IMR-90 (cell line): ENCODE measurements around the gene TDRD3. TPM values are rescaled to one million over a fixed set of nuclear protein-coding genes. Genes with fewer than 3 reads are reported as not detected.

Experiments
- ATAC-seq: fragments of 200-7000 bp; cut with Tn5 transposase; 2 replicates; pipeline ENCODE4 v1.9.1; 2020; ENCODE audit warnings: low read depth, mild to moderate bottlenecking, moderate library complexity
- BruUV-seq: library from RNA; stranded (reverse); fragments of 400-500 nt; replicated peaks from 2 replicates; lab custom pipeline; 2021; lab: Mats Ljungman, UMichigan
- CTCF ChIA-PET: fragments of 300-600 bp; formaldehyde crosslinking; extraction: SDS; loops from one replicate; lab custom pipeline; 2021; ENCODE audit warnings: antibody characterized with exemption; lab: Yijun Ruan, JAX
- POLR2A ChIA-PET: fragments of 300-600 bp; sonication (Branson Sonifier 250); formaldehyde crosslinking; loops from one replicate; lab custom pipeline; 2022; ENCODE audit warnings: antibody characterized with exemption; ENCODE audit not compliant: unreplicated experiment; lab: Charles Lee
- DNase-seq: peaks from one replicate; pipeline ENCODE4 v3.0.0; 2013
- H2AFZ ChIP-seq: replicated peaks from 2 replicates; pipeline ENCODE3; 2013; ENCODE audit warnings: low read length, mild to moderate bottlenecking; ENCODE audit not compliant: poor library complexity
- H2AK5ac ChIP-seq: 2 replicates; pipeline ENCODE4 v1.6.1; 2013; ENCODE audit warnings: low read depth, low read length, inconsistent platforms
- H2AK9ac ChIP-seq: replicated peaks from 2 replicates; pipeline ENCODE3; 2013; ENCODE audit warnings: mild to moderate bottlenecking, low read depth, low read length, moderate library complexity; ENCODE audit not compliant: poor library complexity
- H2BK120ac ChIP-seq: 2 replicates; pipeline ENCODE4 v1.6.1; 2013; ENCODE audit warnings: low read depth, low read length, inconsistent platforms
- H2BK15ac ChIP-seq: 3 replicates; pipeline ENCODE4 v1.6.1; 2013; ENCODE audit warnings: low read depth, low read length, inconsistent platforms
- H2BK20ac ChIP-seq: 2 replicates; pipeline ENCODE4 v1.6.1; 2013; ENCODE audit warnings: low read depth, mild to moderate bottlenecking, inconsistent platforms, low read length, moderate library complexity
- H2BK5ac ChIP-seq: 2 replicates; pipeline ENCODE4 v1.6.1; 2013; ENCODE audit warnings: mild to moderate bottlenecking, low read depth, low read length, inconsistent platforms; ENCODE audit not compliant: poor library complexity, severe bottlenecking
- H3K14ac ChIP-seq: replicated peaks from 2 replicates; pipeline ENCODE4 v1.6.1; 2013; ENCODE audit warnings: low read depth, low read length, inconsistent platforms
- H3K18ac ChIP-seq: 2 replicates; pipeline ENCODE4 v1.6.1; 2013; ENCODE audit warnings: low read depth, low read length, control low read depth
- H3K23ac ChIP-seq: 2 replicates; pipeline ENCODE4 v1.6.1; 2013; ENCODE audit warnings: low read depth, low read length, inconsistent platforms
- H3K27ac ChIP-seq: 2 replicates; pipeline ENCODE4 v1.5.1; 2013; ENCODE audit warnings: mild to moderate bottlenecking, control low read depth, low read length; ENCODE audit not compliant: insufficient read depth
- H3K27me3 ChIP-seq: 2 replicates; pipeline ENCODE4 v1.6.1; 2013; ENCODE audit warnings: low read length; ENCODE audit not compliant: control insufficient read depth, insufficient read depth
- H3K36me3 ChIP-seq: 2 replicates; pipeline ENCODE4 v1.6.1; 2013; ENCODE audit warnings: low read length, mixed read lengths; ENCODE audit not compliant: control insufficient read depth, insufficient read depth
- H3K4ac ChIP-seq: 2 replicates; pipeline ENCODE4 v1.6.1; 2013; ENCODE audit warnings: low read depth, low read length, inconsistent platforms
- H3K4me1 ChIP-seq: 2 replicates; pipeline ENCODE4 v1.6.1; 2013; ENCODE audit warnings: low read length, mixed read lengths; ENCODE audit not compliant: control insufficient read depth, insufficient read depth
- H3K4me2 ChIP-seq: 2 replicates; pipeline ENCODE4 v1.6.1; 2013; ENCODE audit warnings: low read depth, mild to moderate bottlenecking, control low read depth, low read length, moderate library complexity
- H3K4me3 ChIP-seq: 2 replicates; pipeline ENCODE4 v1.5.1; 2013; ENCODE audit warnings: low read depth, mild to moderate bottlenecking, control low read depth, low read length, moderate library complexity; ENCODE audit not compliant: insufficient read depth
- H3K56ac ChIP-seq: 2 replicates; pipeline ENCODE4 v1.6.1; 2013; ENCODE audit warnings: low read length, inconsistent platforms; ENCODE audit not compliant: insufficient read depth; ENCODE audit errors: extremely low read depth
- H3K79me1 ChIP-seq, 2 experiments: 2 replicates each; pipeline ENCODE4 v1.6.1; 2013; ENCODE audit warnings: low read length in 2 of 2, inconsistent platforms in 1 of 2, low read depth in 1 of 2
- H3K9ac ChIP-seq: 2 replicates; pipeline ENCODE4 v1.6.1; 2013; ENCODE audit warnings: low read depth, low read length, control low read depth
- H3K9me1 ChIP-seq: 2 replicates; pipeline ENCODE4 v1.6.1; 2013; ENCODE audit warnings: low read length, inconsistent platforms; ENCODE audit not compliant: insufficient read depth
- H3K9me3 ChIP-seq: 2 replicates; pipeline ENCODE4 v1.6.1; 2013; ENCODE audit warnings: low read length; ENCODE audit not compliant: control insufficient read depth, insufficient read depth
- H4K20me1 ChIP-seq: 2 replicates; pipeline ENCODE4 v1.6.1; 2013; ENCODE audit warnings: low read length, inconsistent platforms; ENCODE audit not compliant: insufficient read depth
- H4K5ac ChIP-seq: 2 replicates; pipeline ENCODE4 v1.6.1; 2013; ENCODE audit warnings: mild to moderate bottlenecking, low read depth, low read length, control low read depth
- H4K8ac ChIP-seq, 2 experiments: 2 replicates each; pipeline ENCODE4 v1.6.1; 2013; ENCODE audit warnings: low read depth in 2 of 2, low read length in 2 of 2, control low read depth in 1 of 2, inconsistent platforms in 1 of 2
- H4K91ac ChIP-seq: 2 replicates; pipeline ENCODE4 v1.6.1; 2013; ENCODE audit warnings: low read depth, low read length, inconsistent platforms; ENCODE audit not compliant: insufficient read depth
- BHLHE40 ChIP-seq: fragments of 150-350 bp; IDR thresholded peaks from 2 replicates; pipeline ENCODE4 v1.6.1; 2016; ENCODE audit warnings: mild to moderate bottlenecking, low read depth, low read length
- CEBPB ChIP-seq: IDR thresholded peaks from 2 replicates; pipeline ENCODE4 v1.6.1; 2012; ENCODE audit warnings: low read depth, low read length, improper control_type of control experiment
- CHD1 ChIP-seq: IDR thresholded peaks from 2 replicates; pipeline ENCODE4 v1.6.1; 2012; ENCODE audit warnings: low read depth, low read length, improper control_type of control experiment
- ELK1 ChIP-seq: fragments of 150-350 bp; IDR thresholded peaks from 2 replicates; pipeline ENCODE4 v1.6.1; 2016; ENCODE audit warnings: low read depth, mild to moderate bottlenecking, low read length, moderate library complexity, borderline replicate concordance
- FOS ChIP-seq: fragments of 150-350 bp; IDR thresholded peaks from 2 replicates; pipeline ENCODE4 v1.6.1; 2016; ENCODE audit warnings: low read depth, low read length
- MAFK ChIP-seq: IDR thresholded peaks from 2 replicates; pipeline ENCODE4 v1.6.1; 2012; ENCODE audit warnings: low read depth, low read length, improper control_type of control experiment
- MAZ ChIP-seq: IDR thresholded peaks from 2 replicates; pipeline ENCODE4 v1.6.1; 2012; ENCODE audit warnings: low read depth, mild to moderate bottlenecking, low read length, improper control_type of control experiment, moderate library complexity, borderline replicate concordance
- MXI1 ChIP-seq: IDR thresholded peaks from 2 replicates; pipeline ENCODE4 v1.6.1; 2012; ENCODE audit warnings: low read depth, mild to moderate bottlenecking, low read length, moderate library complexity, borderline replicate concordance
- NFE2L2 ChIP-seq: fragments of 150-350 bp; IDR thresholded peaks from 2 replicates; pipeline ENCODE4 v1.6.1; 2016; ENCODE audit warnings: low read depth, mild to moderate bottlenecking, low read length
- RAD21 ChIP-seq: IDR thresholded peaks from 2 replicates; pipeline ENCODE4 v1.6.1; 2012; ENCODE audit warnings: low read length, improper control_type of control experiment
- RCOR1 ChIP-seq: IDR thresholded peaks from 2 replicates; pipeline ENCODE4 v1.6.1; 2012; ENCODE audit warnings: mild to moderate bottlenecking, low read length, improper control_type of control experiment; ENCODE audit not compliant: insufficient replicate concordance
- RFX5 ChIP-seq: IDR thresholded peaks from 2 replicates; pipeline ENCODE4 v1.8.0; 2012; ENCODE audit warnings: low read depth, mild to moderate bottlenecking, low read length, moderate library complexity
- SMC3 ChIP-seq: fragments of 150-350 bp; IDR thresholded peaks from 2 replicates; pipeline ENCODE4 v1.6.1; 2016; ENCODE audit warnings: low read depth, mild to moderate bottlenecking, antibody characterized with exemption, low read length, moderate library complexity
- WGBS, 2 experiments: methylation state at CpG; one replicate each; pipeline versions ENCODE4 v1.1.5 to v1.1.7; 2013; ENCODE audit warnings: missing lambda C conversion rate in 2 of 2; ENCODE audit not compliant: insufficient read length in 1 of 2; ENCODE audit errors: extremely low coverage in 2 of 2; 5-methylcytosine and 5-hydroxymethylcytosine counted together
- dilution Hi-C: fragments of 300-500 bp; cut with HindIII; formaldehyde crosslinking; loops from one replicate; pipeline ENCODE4 v1.14.3; 2018; ENCODE audit warnings: low sequenced_read_pairs; ENCODE audit not compliant: unreplicated experiment
- in situ Hi-C: fragments of 300-500 bp; cut with MboI; formaldehyde crosslinking; loops from 3 replicates; pipeline ENCODE4 v1.14.3; 2019; ENCODE audit warnings: low sequenced_read_pairs, inconsistent platforms, mixed read lengths
- intact Hi-C: fragments of 100-400 bp; cut with micrococcal nuclease; formaldehyde crosslinking; loops from 2 replicates; pipeline ENCODE4 v1.10.0; 2022
- polyA plus RNA-seq, 3 experiments: library from polyadenylated mRNA; depleted of rRNA; stranded (reverse); fragments of >200 nt; gene quantifications; 2 replicates each; pipeline ENCODE4 v1.2.3, GENCODE V29; 2012; ENCODE audit warnings: low replicate concordance in 1 of 3
- total RNA-seq: library from RNA; depleted of rRNA; stranded (reverse); fragments of >200 nt; gene quantifications from 2 replicates; pipeline ENCODE4 v1.2.3, GENCODE V29; 2012

TDRD3 gene
- total and polyA plus RNA-seq, 2 of the 4 experiments (the other 2 are of a cell fraction): 3.9 to 12.0 TPM

- no TSS peak for BruUV-seq
- H3K36me3 ChIP-seq: no peaks in the 10 kb centered on the region
- ATAC-seq (no peak), DNase-seq (no peak)
- 33% methylated on average over 1 of the region's 4 CpGs; no CpG with 5 or more reads in 1 of the 2 experiments for WGBS, 2 experiments
- no peaks in the 10 kb centered on the region for H3K4me1 ChIP-seq
- POLR2A ChIA-PET: no interaction called here
- no peak overlapping the region for H3K18ac ChIP-seq
- H3K9me1 ChIP-seq: no peaks in the 10 kb centered on the region
- H2AK9ac ChIP-seq: no peak overlapping the region
- H3K27me3 ChIP-seq: peaks cover 7% of the 10 kb centered on the region; the same call in 1 of the 2 replicates
- TF ChIP-seq MXI1: no peak
- no peak for TF ChIP-seq RFX5
- no peak for TF ChIP-seq ELK1
- TF ChIP-seq RAD21: no peak
- TF ChIP-seq CHD1: no peak
- no peak for TF ChIP-seq MAZ
- no peak for TF ChIP-seq BHLHE40
- TF ChIP-seq CEBPB: no peak
- no peak for TF ChIP-seq FOS
- no peak for TF ChIP-seq SMC3
- TF ChIP-seq NFE2L2: no peak
- TF ChIP-seq MAFK: no peak
- TF ChIP-seq RCOR1: no peak
- H3K4ac ChIP-seq: no peak overlapping the region
- intact Hi-C loops (no loop called here), in situ Hi-C loops (no loop called here), dilution Hi-C loops (no loop called here)
- no peaks in the 10 kb centered on the region for H3K9me3 ChIP-seq
- no peak overlapping the region for H2AFZ ChIP-seq
- no peaks in the 10 kb centered on the region for H3K79me1 ChIP-seq
- H3K4me2 ChIP-seq: no peak overlapping the region
- H3K56ac ChIP-seq: no peak overlapping the region
- no peak overlapping the region for H4K91ac ChIP-seq
- H4K8ac ChIP-seq: no peak overlapping the region
- no peak overlapping the region for H2BK20ac ChIP-seq
- no peak overlapping the region for H2BK15ac ChIP-seq
- no peak overlapping the region for H2AK5ac ChIP-seq
- H3K14ac ChIP-seq: no peak overlapping the region
- no peak overlapping the region for H2BK5ac ChIP-seq
- H3K23ac ChIP-seq: no peak overlapping the region
- no peak overlapping the region for H3K4me3 ChIP-seq
- CTCF ChIA-PET: no interaction called here
- H4K20me1 ChIP-seq: no peaks in the 10 kb centered on the region
- H4K5ac ChIP-seq: no peak overlapping the region
- H3K27ac ChIP-seq: no peak overlapping the region
- H3K9ac ChIP-seq: no peak overlapping the region
- H2BK120ac ChIP-seq: no peak overlapping the region
Measured at GRCh38 chr13:60351855-60352615, 45.0 kb upstream of the TDRD3 start.
